Right atrium auricular region (tissue), 2 donors: ENCODE results near the gene MOSPD3. TPM values are rescaled to one million over a fixed set of nuclear protein-coding genes. Genes with fewer than 3 reads are reported as not detected.

Experiments used
- total RNA-seq, 2 donors: library from RNA; depleted of rRNA; stranded (reverse); fragments of >200 nt; gene quantifications; one replicate each; pipeline ENCODE4 v1.1.0, GENCODE V29; 2016

Gene MOSPD3
- total RNA-seq, 2 donors from 2014 or later = 11.8 to 13.5 TPM

Other genes starting within 250 kb of the MOSPD3 start
- gene PILRA, start 239.1 kb upstream of the MOSPD3 start, total RNA-seq = 1 to 10 TPM; 2.6 to 6.2 TPM
- 1 to 10 TPM; 2.1 to 8.5 TPM for gene ZCWPW1, start 183.8 kb upstream of the MOSPD3 start, total RNA-seq
- 10 to 100 TPM; 12.6 to 21.9 TPM for gene MEPCE, start 182.7 kb upstream of the MOSPD3 start, total RNA-seq
- gene PPP1R35, start 176.0 kb upstream of the MOSPD3 start, total RNA-seq = 10 to 100 TPM; 18.7 to 20.2 TPM
- gene SPACDR, start 148.3 kb upstream of the MOSPD3 start, total RNA-seq = not detected
- 10 to 100 TPM; 26.2 to 34.6 TPM for gene TSC22D4, start 133.3 kb upstream of the MOSPD3 start, total RNA-seq
- 1 to 10 TPM in 1 of 2 donors, under 1 TPM in 1; 0.37 to 1.5 TPM for gene NYAP1, start 128.6 kb upstream of the MOSPD3 start, total RNA-seq
- gene AGFG2, start 73.3 kb upstream of the MOSPD3 start, total RNA-seq = 10 to 100 TPM; 16.4 to 25.8 TPM
- not detected for gene SAP25, start 38.6 kb upstream of the MOSPD3 start, total RNA-seq
- gene LRCH4, start 26.4 kb upstream of the MOSPD3 start, total RNA-seq = 10 to 100 TPM; 23.0 to 46.2 TPM
- under 1 TPM in 1 of 2 donors, not detected in 1; 0.20 TPM for gene FBXO24, start 26.2 kb upstream of the MOSPD3 start, total RNA-seq
- gene PCOLCE, start 10.2 kb upstream of the MOSPD3 start, total RNA-seq = 10 to 100 TPM; 25.4 to 39.0 TPM
- under 1 TPM in 1 of 2 donors, not detected in 1; 0.19 TPM for gene TFR2, start 29.0 kb downstream of the MOSPD3 start, total RNA-seq
- not detected for gene ACTL6B, start 43.9 kb downstream of the MOSPD3 start, total RNA-seq
- 100 to 1,000 TPM in 1 of 2 donors, 10 to 100 TPM in 1; 96.2 to 169 TPM for gene GNB2, start 61.2 kb downstream of the MOSPD3 start, total RNA-seq
- 10 to 100 TPM; 13.4 to 17.4 TPM for gene GIGYF1, start 81.7 kb downstream of the MOSPD3 start, total RNA-seq
- 10 to 100 TPM; 19.1 to 28.7 TPM for gene POP7, start 93.6 kb downstream of the MOSPD3 start, total RNA-seq
- not detected for gene EPO, start 107.9 kb downstream of the MOSPD3 start, total RNA-seq
- not detected for gene ZAN, start 121.1 kb downstream of the MOSPD3 start, total RNA-seq
- gene EPHB4, start 215.0 kb downstream of the MOSPD3 start, total RNA-seq = 10 to 100 TPM; 25.0 to 64.6 TPM
- 1 to 10 TPM; 5.0 to 9.0 TPM for gene SLC12A9, start 240.2 kb downstream of the MOSPD3 start, total RNA-seq